Ascending aorta (tissue), 2 donors: ENCODE data around the gene FGF22. TPM values are rescaled to one million over a fixed set of nuclear protein-coding genes. Genes with fewer than 3 reads are reported as not detected.
A peak's percentile ranks its signal among the peaks of the same experiment; 100 is the strongest.
"Not testable (repeated sequence)": the region's sequence is repeated elsewhere in the genome, so short reads cannot be mapped to it uniquely, and the experiment has no call there.

Experiments
- DNase-seq, 2 donors: peaks; one replicate each; pipeline ENCODE4 v3.0.0-alpha.2; 2019; ENCODE audit warnings: low spot score in 2 of 2
- H3K27ac ChIP-seq, 2 donors: fragments of 200-600 bp; sonication (generic); one replicate each; pipeline ENCODE4 v1.5.1; 2016 to 2017; ENCODE audit warnings: mild to moderate bottlenecking in 1 of 2
- H3K27me3 ChIP-seq: fragments of 200-600 bp; sonication (generic); one replicate; pipeline ENCODE4 v1.5.1; 2017
- H3K36me3 ChIP-seq, 2 donors: fragments of 200-600 bp; sonication (generic); one replicate each; pipeline ENCODE4 v1.5.1; 2016
- H3K4me1 ChIP-seq, 2 donors: fragments of 200-600 bp; sonication (generic); one replicate each; pipeline ENCODE4 v1.5.1; 2016 to 2017; ENCODE audit warnings: mild to moderate bottlenecking in 1 of 2
- H3K4me3 ChIP-seq, 2 donors: fragments of 200-600 bp; sonication (generic); one replicate each; pipeline ENCODE4 v1.5.1; 2016 to 2017; ENCODE audit warnings: mild to moderate bottlenecking in 1 of 2
- H3K9me3 ChIP-seq, 2 donors: fragments of 200-600 bp; sonication (generic); one replicate each; pipeline ENCODE4 v1.5.1; 2016
- intact Hi-C: fragments of 100-400 bp; cut with DNase I; formaldehyde crosslinking; loops from one replicate; pipeline ENCODE4 v1.15.1; 2023
- total RNA-seq: library from RNA; depleted of rRNA; stranded (reverse); fragments of >200 nt; gene quantifications from one replicate; pipeline ENCODE4 v1.1.0, GENCODE V29; 2016
- TF ChIP-seq, protein P1 (sequence below), 3 experiments: fragments of 200-600 bp in 2 of 3; fragments of 450-650 bp in 1 of 3; sonication (generic) in 2 of 3; IDR thresholded peaks; one replicate each; pipeline ENCODE4 v1.5.1; 2016 to 2019; ENCODE audit warnings: antibody characterized with exemption in 3 of 3, mild to moderate bottlenecking in 1 of 3, moderate library complexity in 1 of 3

Gene FGF22
- total RNA-seq, 1 donor from 2014 or later, result not detected

GRCh38 chr19:661427-662196 is 21.9 kb downstream of the FGF22 start:
- no peaks in the 10 kb centered on the region for H3K9me3 ChIP-seq
- peaks cover 16 to 36% of the 10 kb centered on the region in 2 donors for H3K4me1 ChIP-seq
- intact Hi-C loops, result loop anchor here (2.0 kb wide), 1 partner anchor 23 kb away; the partner anchor contains the start of gene FGF22
- H3K4me3 ChIP-seq, result peak overlapping the region; percentile 88 to 99
- H3K27ac ChIP-seq, result peak overlapping the region; percentile 52 to 71
- no peaks in the 10 kb centered on the region for H3K27me3 ChIP-seq
- DNase-seq, result no peak
- H3K36me3 ChIP-seq, result no peaks in the 10 kb centered on the region
- TF ChIP-seq, protein P1, sequence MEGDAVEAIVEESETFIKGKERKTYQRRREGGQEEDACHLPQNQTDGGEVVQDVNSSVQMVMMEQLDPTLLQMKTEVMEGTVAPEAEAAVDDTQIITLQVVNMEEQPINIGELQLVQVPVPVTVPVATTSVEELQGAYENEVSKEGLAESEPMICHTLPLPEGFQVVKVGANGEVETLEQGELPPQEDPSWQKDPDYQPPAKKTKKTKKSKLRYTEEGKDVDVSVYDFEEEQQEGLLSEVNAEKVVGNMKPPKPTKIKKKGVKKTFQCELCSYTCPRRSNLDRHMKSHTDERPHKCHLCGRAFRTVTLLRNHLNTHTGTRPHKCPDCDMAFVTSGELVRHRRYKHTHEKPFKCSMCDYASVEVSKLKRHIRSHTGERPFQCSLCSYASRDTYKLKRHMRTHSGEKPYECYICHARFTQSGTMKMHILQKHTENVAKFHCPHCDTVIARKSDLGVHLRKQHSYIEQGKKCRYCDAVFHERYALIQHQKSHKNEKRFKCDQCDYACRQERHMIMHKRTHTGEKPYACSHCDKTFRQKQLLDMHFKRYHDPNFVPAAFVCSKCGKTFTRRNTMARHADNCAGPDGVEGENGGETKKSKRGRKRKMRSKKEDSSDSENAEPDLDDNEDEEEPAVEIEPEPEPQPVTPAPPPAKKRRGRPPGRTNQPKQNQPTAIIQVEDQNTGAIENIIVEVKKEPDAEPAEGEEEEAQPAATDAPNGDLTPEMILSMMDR (IDR thresholded peaks at IDR 0.05), result no peak

- Histone ChIP-seq H3K4me1 (peaks cover 16 to 36% of the 10 kb centered on the region in 2 donors), H3K4me3 (peak overlapping the region; percentile 88 to 99), H3K9me3 (no peaks in the 10 kb centered on the region), H3K27ac (peak overlapping the region; percentile 68 to 71), H3K27me3 (no peaks in the 10 kb centered on the region), H3K36me3 (no peaks in the 10 kb centered on the region)
- intact Hi-C loops, result loop anchor here (2.0 kb wide), 1 partner anchor 24 kb away; the partner anchor contains the start of gene FGF22
- TF ChIP-seq, protein P1 (IDR thresholded peaks at IDR 0.05), result no peak
- DNase-seq, result no peak
Measured at GRCh38 chr19:662207-662961, 22.7 kb downstream of the FGF22 start.

DNA sequence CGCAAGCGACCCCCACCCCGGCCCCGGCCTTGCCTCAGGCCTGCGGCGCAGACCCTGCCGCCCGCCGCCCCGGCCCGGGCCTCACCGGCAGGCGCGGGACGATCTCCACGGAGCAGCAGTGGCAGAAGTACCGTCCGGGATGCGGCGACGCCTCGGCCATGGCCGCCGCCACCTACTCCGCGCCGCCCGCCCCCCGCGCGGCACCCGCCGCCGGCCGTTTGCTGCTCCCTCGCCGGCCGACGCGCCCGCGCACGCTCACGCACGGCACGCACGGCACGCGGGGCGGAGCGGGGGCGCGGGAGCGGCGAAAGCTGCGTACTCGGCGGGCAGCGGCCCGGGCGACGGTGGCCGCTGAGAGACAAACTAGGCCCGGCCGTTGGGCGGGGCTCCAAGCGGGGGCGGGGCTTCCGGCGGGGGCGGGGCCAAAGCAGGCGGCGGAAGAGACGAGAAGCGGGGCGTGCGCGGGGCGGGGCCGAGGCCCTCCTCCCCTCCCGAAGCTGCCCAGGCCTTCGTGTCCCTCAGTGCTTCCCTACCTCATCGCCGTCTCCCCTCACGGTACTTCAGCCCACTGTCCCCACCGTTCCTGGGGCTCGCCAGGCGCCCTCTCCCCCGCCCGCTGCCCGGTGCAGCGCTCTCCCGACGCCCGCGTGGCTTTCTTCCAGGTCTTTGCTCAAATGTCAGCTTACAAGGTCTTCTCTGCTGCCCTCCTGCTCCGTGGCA is 23.4 kb downstream of the FGF22 start, which contains the start of gene RNF126:
Gene RNF126, minus strand, starts transcription at position 253 of the 720 bp plus-strand sequence. Its CDS starts 93 bp downstream, at position 160.
- no peaks in the 10 kb centered on the region for H3K27me3 ChIP-seq
- peak within 1 kb of the TSS; percentile 91 to 92 for H3K27ac ChIP-seq
- H3K4me3 ChIP-seq, result peak within 1 kb of the TSS; percentile 88 to 99
- H3K9me3 ChIP-seq, result no peaks in the 10 kb centered on the region
- H3K4me1 ChIP-seq, result peaks cover 16 to 36% of the 10 kb centered on the region in 2 donors
- peak; percentile 66 to 96 for DNase-seq
- intact Hi-C loops, result loop anchor here (1.0 to 2.0 kb wide), 4 partner anchors 14 to 134 kb away; partner anchors contain the start of genes FGF22, POLRMT and PTBP1
- no peaks in the 10 kb centered on the region for H3K36me3 ChIP-seq
- TF ChIP-seq, protein P1 (IDR thresholded peaks at IDR 0.05), result no peak

DNA sequence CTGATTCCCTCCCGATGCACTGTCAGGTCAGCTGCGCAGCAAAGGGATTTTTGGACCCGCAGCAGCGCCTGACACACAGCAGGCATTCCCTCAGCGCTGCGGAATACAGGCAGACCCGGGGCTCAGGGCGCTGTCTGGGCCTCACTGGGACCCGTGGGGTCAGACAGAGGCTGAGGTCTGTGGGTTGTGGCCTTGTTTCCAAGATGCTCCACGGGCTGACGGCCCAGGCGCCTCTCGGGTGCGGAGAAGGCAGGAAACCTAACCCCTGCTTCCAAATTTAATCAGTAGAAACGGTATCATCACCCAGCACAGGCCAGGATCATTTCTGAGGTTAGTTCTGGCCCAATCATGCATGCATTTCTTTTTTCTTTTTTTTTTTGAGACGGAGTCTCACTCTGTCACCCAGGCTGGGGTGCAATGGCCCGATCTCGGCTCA is 24.0 kb downstream of the FGF22 start:
- H3K9me3 ChIP-seq, result no peaks in the 10 kb centered on the region
- no peaks in the 10 kb centered on the region for H3K36me3 ChIP-seq
- peak overlapping the region; percentile 88 to 99 for H3K4me3 ChIP-seq
- intact Hi-C loops, result loop anchor here (1.0 to 2.0 kb wide), 5 partner anchors 14 to 257 kb away; partner anchors contain the start of genes FGF22, POLRMT and PTBP1
- H3K27ac ChIP-seq, result peak overlapping the region; percentile 91 to 92
- H3K4me1 ChIP-seq, result peaks cover 16 to 36% of the 10 kb centered on the region in 2 donors
- DNase-seq, result no peak
- no peaks in the 10 kb centered on the region for H3K27me3 ChIP-seq
- TF ChIP-seq, protein P1 (IDR thresholded peaks at IDR 0.05), result no peak

GRCh38 chr19:664913-665443 is 25.3 kb downstream of the FGF22 start:
- Histone ChIP-seq H3K9me3 (no peaks in the 10 kb centered on the region), H3K36me3 (no peaks in the 10 kb centered on the region), H3K4me3 (peak overlapping the region in 1 of 2 donors; percentile 41), H3K27ac (no peak overlapping the region), H3K4me1 (peaks cover 16 to 35% of the 10 kb centered on the region in 2 donors), H3K27me3 (no peaks in the 10 kb centered on the region)
- intact Hi-C loops, result loop anchor here (1.0 to 2.0 kb wide), 2 partner anchors 69 to 256 kb away; no protein-coding TSS in a partner anchor
- TF ChIP-seq, protein P1 (IDR thresholded peaks at IDR 0.05), result peak; percentile 94 to 99 (median 97)
- DNase-seq, result peak in 1 of 2 donors; percentile 87

GRCh38 chr19:666985-667573 is 27.4 kb downstream of the FGF22 start:
- DNase-seq, H3K27ac ChIP-seq, H3K27me3 ChIP-seq, H3K36me3 ChIP-seq, H3K9me3 ChIP-seq, intact Hi-C loops, H3K4me3 ChIP-seq: not testable (repeated sequence)
- peaks cover 5 to 15% of the 10 kb centered on the region in 2 donors for H3K4me1 ChIP-seq
